K562 (cell line): Measurements from ENCODE around the gene OVCA2. TPM values are rescaled to one million over a fixed set of nuclear protein-coding genes. Genes with fewer than 3 reads are reported as not detected.

ENCODE experiments used
- CBX3 ChIP-seq, 2 experiments: IDR thresholded peaks; 1 replicate in 1 of 2; 2 replicates in 1 of 2; pipeline ENCODE4 v1.6.1; 2012; ENCODE audit warnings: inconsistent platforms in 2 of 2, low read length in 2 of 2, borderline replicate concordance in 1 of 2, control low read depth in 1 of 2
- POLR2G ChIP-seq: fragments of 200-400 bp; formaldehyde crosslinking; IDR thresholded peaks from 2 replicates; pipeline ENCODE4 v1.6.1; 2017; ENCODE audit warnings: low read depth, mild to moderate bottlenecking, antibody characterized with exemption, low read length, moderate library complexity
- RAD21 ChIP-seq, 2 experiments: fragments of 250-450 bp in 1 of 2; fragments of 450-650 bp in 1 of 2; sonication (Bioruptor Pico) in 1 of 2; formaldehyde crosslinking in 1 of 2; IDR thresholded peaks in 1 of 2; conservative IDR thresholded peaks in 1 of 2; 2 replicates each; pipeline versions ENCODE4 v1.4.0 to v1.8.0; 2020 to 2022; ENCODE audit warnings: mild to moderate bottlenecking in 2 of 2, moderate library complexity in 1 of 2
- RBM22 ChIP-seq: fragments of 200-400 bp; formaldehyde crosslinking; IDR thresholded peaks from 2 replicates; pipeline ENCODE4 v1.6.1; 2018; ENCODE audit warnings: low read length, low read depth; ENCODE audit not compliant: poor library complexity, severe bottlenecking
- SAFB ChIP-seq: fragments of 200-400 bp; formaldehyde crosslinking; IDR thresholded peaks from 2 replicates; pipeline ENCODE4 v1.6.1; 2017; ENCODE audit warnings: low read depth, low read length, borderline replicate concordance
- SRSF7 ChIP-seq: fragments of 200-400 bp; formaldehyde crosslinking; optimal IDR thresholded peaks from 2 replicates; pipeline ENCODE3; 2017; ENCODE audit warnings: mild to moderate bottlenecking, low read depth, low read length
- YY1 ChIP-seq, 3 experiments: IDR thresholded peaks; 2 replicates each; pipeline ENCODE4 v1.6.1; 2011; ENCODE audit warnings: low read length in 2 of 3, mild to moderate bottlenecking in 2 of 3, moderate library complexity in 2 of 3, borderline replicate concordance in 1 of 3, control low read depth in 1 of 3, low read depth in 1 of 3; ENCODE audit not compliant: insufficient read depth in 3 of 3, insufficient replicate concordance in 2 of 3, control insufficient read depth in 1 of 3, insufficient read length in 1 of 3; ENCODE audit errors: extremely low read depth in 1 of 3
- ZNF324 ChIP-seq: fragments of 250-450 bp; sonication (Bioruptor Pico); IDR thresholded peaks from 2 replicates; pipeline ENCODE4 v1.4.0; 2020; ENCODE audit warnings: mild to moderate bottlenecking
- ZNF583 ChIP-seq: fragments of 250-450 bp; sonication (Bioruptor Pico); IDR thresholded peaks from 2 replicates; pipeline ENCODE4 v1.4.0; 2020
- polyA plus RNA-seq, 8 experiments: library from polyadenylated mRNA; depleted of rRNA in 4 of 8; stranded (reverse) in 5 of 8; unstranded in 3 of 8; fragments of >200 nt; fragmentation: Nextera tagmentation in 2 of 8; fragmentation: Illumina TruSeq in 1 of 8; extraction: Ambion mirVana in 2 of 8; extraction: Trizol in 1 of 8; gene quantifications; 2 replicates each; pipeline versions ENCODE4 v1.2.1 to v1.2.3, GENCODE V29; 2011 to 2014; ENCODE audit warnings: inconsistent platforms in 1 of 8, missing spikeins in 1 of 8
- total RNA-seq, 7 experiments: library from RNA; depleted of rRNA in 6 of 7; stranded (reverse); fragments of >200 nt in 6 of 7; fragmentation: Illumina TruSeq in 2 of 7; extraction: Trizol in 2 of 7; gene quantifications; 2 replicates each; pipeline versions ENCODE4 v1.2.1 to v1.2.3, GENCODE V29; 2011 to 2021; ENCODE audit warnings: low replicate concordance in 1 of 7
- TF ChIP-seq, protein P1 (sequence below), 2 experiments: fragments of 450-650 bp; IDR thresholded peaks; 2 replicates each; pipeline ENCODE4 v1.6.1; 2016; ENCODE audit warnings: mild to moderate bottlenecking in 2 of 2, borderline replicate concordance in 1 of 2, low read depth in 1 of 2, moderate library complexity in 1 of 2
- TF ChIP-seq, protein P2 (sequence below), 2 experiments: IDR thresholded peaks; 2 replicates each; pipeline ENCODE4 v1.6.1; 2011; ENCODE audit warnings: borderline replicate concordance in 1 of 2, control low read depth in 1 of 2, low read depth in 1 of 2, low read length in 1 of 2, mild to moderate bottlenecking in 1 of 2, mixed read lengths in 1 of 2, moderate library complexity in 1 of 2; ENCODE audit not compliant: insufficient read depth in 1 of 2, insufficient read length in 1 of 2, poor library complexity in 1 of 2, severe bottlenecking in 1 of 2; ENCODE audit errors: extremely low read depth in 1 of 2

Gene OVCA2
- total and polyA plus RNA-seq, 9 of the 15 experiments (the other 6 are each of a cell fraction or from before 2014, with no cell fraction given), result 3.0 to 23.7 (median 14.1) TPM

DNA sequence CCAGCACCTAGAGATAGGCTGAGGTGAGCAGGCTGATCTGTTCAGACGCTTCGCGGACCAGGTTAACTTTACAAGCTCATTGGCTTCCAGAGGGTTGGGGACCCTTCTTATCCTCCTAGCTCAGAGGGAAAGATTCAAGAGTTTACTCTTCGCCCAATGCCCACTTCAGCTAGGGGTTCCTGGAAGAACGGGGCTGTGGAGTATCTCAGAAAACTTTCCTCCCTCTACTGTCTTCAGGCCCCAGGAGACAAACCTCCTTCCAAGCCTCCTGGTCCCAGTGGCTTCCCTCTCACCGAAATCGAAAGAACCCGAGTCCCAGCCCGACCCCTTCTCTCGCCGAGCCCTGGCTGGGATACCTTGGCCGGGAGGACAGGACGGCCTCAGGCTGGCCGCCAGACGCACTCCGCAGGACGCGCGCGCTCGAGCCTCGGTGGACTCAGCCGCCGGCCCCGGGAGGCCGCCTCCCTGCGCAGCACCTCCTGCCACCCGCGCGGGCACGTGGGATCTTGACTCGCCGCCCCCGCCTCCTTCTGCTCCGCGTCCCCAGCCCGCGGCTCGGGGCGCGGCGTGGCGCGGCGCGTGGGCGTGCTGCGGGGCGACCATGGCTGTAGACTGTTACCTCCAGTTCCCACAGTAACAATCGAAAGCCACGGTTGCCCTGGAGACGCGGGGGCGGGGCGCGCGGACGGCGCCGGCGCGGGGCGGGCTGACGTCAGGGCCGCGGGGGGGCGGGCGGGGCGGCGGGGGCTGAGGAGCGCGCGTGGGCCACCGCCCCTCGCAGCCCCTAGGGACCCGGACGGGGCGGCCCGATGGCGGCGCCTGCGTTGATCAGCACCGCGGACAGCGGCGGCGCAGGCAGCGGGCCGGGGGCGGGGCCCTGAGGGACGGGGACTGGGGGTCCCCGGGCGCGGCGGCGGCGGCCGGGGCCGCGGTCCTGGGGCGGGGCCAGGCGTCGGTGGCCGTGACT lies 7.8 kb downstream of the OVCA2 start (continued):
- TF ChIP-seq, protein P1, sequence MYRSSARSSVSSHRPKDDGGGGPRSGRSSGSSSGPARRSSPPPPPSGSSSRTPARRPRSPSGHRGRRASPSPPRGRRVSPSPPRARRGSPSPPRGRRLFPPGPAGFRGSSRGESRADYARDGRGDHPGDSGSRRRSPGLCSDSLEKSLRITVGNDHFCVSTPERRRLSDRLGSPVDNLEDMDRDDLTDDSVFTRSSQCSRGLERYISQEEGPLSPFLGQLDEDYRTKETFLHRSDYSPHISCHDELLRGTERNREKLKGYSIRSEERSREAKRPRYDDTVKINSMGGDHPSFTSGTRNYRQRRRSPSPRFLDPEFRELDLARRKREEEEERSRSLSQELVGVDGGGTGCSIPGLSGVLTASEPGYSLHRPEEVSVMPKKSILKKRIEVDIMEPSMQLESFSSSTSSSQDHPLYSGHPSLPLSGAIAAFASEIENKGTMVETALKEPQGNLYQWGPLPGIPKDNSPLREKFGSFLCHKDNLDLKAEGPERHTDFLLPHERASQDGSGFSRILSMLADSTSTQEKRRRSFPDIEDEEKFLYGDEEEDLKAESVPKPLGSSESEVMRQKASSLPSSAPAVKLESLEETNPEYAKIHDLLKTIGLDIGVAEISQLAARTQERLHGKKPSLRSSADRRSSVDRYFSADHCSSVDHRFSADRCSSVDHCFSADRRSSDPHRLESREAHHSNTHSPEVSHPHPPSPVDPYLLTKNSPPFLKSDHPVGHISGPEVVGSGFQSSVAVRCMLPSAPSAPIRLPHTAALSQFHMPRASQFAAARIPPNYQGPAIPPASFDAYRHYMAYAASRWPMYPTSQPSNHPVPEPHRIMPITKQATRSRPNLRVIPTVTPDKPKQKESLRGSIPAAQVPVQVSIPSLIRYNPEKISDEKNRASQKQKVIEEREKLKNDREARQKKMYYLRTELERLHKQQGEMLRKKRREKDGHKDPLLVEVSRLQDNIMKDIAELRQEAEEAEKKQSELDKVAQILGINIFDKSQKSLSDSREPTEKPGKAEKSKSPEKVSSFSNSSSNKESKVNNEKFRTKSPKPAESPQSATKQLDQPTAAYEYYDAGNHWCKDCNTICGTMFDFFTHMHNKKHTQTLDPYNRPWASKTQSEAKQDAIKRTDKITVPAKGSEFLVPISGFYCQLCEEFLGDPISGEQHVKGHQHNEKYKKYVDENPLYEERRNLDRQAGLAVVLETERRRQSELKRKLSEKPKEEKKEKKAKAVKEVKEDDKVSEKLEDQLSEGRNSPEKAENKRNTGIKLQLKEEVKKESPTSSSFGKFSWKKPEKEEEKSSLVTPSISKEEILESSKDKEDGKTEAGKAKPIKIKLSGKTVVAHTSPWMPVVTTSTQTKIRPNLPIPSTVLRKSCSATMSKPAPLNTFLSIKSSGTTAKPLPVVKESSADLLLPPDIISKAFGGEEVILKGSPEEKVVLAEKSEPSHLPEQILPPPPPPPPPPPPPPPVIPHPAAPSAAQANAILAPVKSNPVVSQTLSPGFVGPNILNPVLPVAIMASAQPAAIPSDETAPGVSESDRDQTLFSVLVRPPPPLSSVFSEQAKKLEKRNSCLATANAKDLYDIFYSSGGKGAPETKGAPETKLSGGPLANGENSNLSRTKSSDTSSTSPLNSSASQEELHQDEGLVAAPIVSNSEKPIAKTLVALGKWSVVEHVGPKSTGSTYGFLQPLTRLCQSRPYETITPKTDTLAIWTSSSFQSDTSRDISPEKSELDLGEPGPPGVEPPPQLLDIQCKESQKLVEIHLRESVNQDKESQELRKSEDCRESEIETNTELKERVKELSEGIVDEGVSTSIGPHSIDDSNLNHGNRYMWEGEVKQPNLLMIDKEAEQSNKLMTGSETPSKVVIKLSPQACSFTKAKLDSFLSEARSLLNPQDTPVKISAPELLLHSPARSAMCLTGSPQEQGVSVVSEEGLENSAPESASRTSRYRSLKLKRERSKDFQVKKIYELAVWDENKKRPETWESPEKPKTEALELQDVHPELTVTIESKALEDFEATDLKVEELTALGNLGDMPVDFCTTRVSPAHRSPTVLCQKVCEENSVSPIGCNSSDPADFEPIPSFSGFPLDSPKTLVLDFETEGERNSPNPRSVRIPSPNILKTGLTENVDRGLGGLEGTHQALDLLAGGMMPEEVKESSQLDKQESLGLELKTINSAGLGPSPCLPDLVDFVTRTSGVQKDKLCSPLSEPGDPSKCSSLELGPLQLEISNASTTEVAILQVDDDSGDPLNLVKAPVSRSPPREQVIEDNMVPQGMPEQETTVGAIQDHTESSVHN (IDR thresholded peaks at IDR 0.05; ENCODE audit: borderline replicate concordance in 1 of 2, low read depth in 1 of 2), result no peak
- TF ChIP-seq SRSF7, result no peak
- peak in 2 of 3 experiments; percentile 53 to 65 for TF ChIP-seq YY1 (IDR thresholded peaks at IDR 0.05; ENCODE audit: borderline replicate concordance in 1 of 3, control insufficient read depth in 1 of 3, extremely low read depth in 1 of 3, insufficient read depth in 3 of 3, insufficient read length in 1 of 3, insufficient replicate concordance in 2 of 3, low read depth in 1 of 3, low read length in 2 of 3)
- no peak for TF ChIP-seq CBX3 (IDR thresholded peaks at IDR 0.05; ENCODE audit: borderline replicate concordance in 1 of 2, low read length in 2 of 2)
- peak; percentile 89 for TF ChIP-seq RBM22
- TF ChIP-seq, protein P2, sequence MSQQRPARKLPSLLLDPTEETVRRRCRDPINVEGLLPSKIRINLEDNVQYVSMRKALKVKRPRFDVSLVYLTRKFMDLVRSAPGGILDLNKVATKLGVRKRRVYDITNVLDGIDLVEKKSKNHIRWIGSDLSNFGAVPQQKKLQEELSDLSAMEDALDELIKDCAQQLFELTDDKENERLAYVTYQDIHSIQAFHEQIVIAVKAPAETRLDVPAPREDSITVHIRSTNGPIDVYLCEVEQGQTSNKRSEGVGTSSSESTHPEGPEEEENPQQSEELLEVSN (IDR thresholded peaks at IDR 0.05; ENCODE audit: borderline replicate concordance in 1 of 2, extremely low read depth in 1 of 2, insufficient read depth in 1 of 2, insufficient read length in 1 of 2, low read depth in 1 of 2, low read length in 1 of 2, poor library complexity in 1 of 2, severe bottlenecking in 1 of 2), result peak in 1 of 2 experiments; percentile 55
- TF ChIP-seq ZNF324, result no peak
- TF ChIP-seq SAFB, result peak; percentile 91
- TF ChIP-seq RAD21 (CRISPR knock-in tag; conservative IDR thresholded peaks at IDR 0.05 in 1 of 2, IDR thresholded peaks at IDR 0.05 in 1 of 2), result no peak
- peak; percentile 46; the same call in 1 of the 2 replicates for TF ChIP-seq POLR2G
- no peak for TF ChIP-seq ZNF583 (CRISPR knock-in tag)
